ENCODE measurements around the gene ERP44.

The ERP44 gene

GRCh38 chr9:99977033-99977792 is 121.6 kb downstream of the ERP44 start:
- H2AFZ ChIP-seq (ENCODE audit: low read depth, low read length) = no peak overlapping the region

GRCh38 chr9:99973455-99973854 is 125.3 kb downstream of the ERP44 start:
- TF ChIP-seq CTCF (IDR thresholded peaks at IDR 0.05; ENCODE audit: borderline replicate concordance, extremely low read depth, low read length, poor library complexity, severe bottlenecking) (no peak), EZH2 (IDR thresholded peaks at IDR 0.05; ENCODE audit: borderline replicate concordance, low read depth, low read length, severe bottlenecking) (no peak)
- Histone ChIP-seq H3K4me2 (ENCODE audit: insufficient read depth, low read length) (no peak overlapping the region), H3K36me3 (ENCODE audit: insufficient read depth, low read length) (no peaks in the 10 kb centered on the region; the same call in 1 of the 2 replicates), H3K27ac (ENCODE audit: low read length) (no peak overlapping the region), H3K4me1 (ENCODE audit: insufficient read depth, low read length) (no peaks in the 10 kb centered on the region), H2AFZ (ENCODE audit: low read depth, low read length) (no peak overlapping the region), H3K27me3 (ENCODE audit: insufficient read depth, low read length, poor library complexity) (no peaks in the 10 kb centered on the region), H3K9ac (ENCODE audit: low read depth, low read length) (no peak overlapping the region), H3K4me3 (ENCODE audit: low read depth in 1 of 2, low read length in 2 of 2) (no peak overlapping the region), H4K20me1 (ENCODE audit: insufficient read depth, low read length) (no peaks in the 10 kb centered on the region), H3K79me2 (ENCODE audit: insufficient read depth, low read length) (no peaks in the 10 kb centered on the region), H3K9me3 (ENCODE audit: insufficient read depth, low read length, severe bottlenecking) (no peaks in the 10 kb centered on the region)
- no peak for ATAC-seq (ENCODE audit: insufficient read depth, low read depth)
- DNase-seq = no peak

More at GRCh38 chr9:99977033-99977792, 121.6 kb downstream of the ERP44 start:
- no peak for TF ChIP-seq CTCF (IDR thresholded peaks at IDR 0.05; ENCODE audit: borderline replicate concordance, extremely low read depth, low read length, poor library complexity, severe bottlenecking)
- no peak for TF ChIP-seq EZH2 (IDR thresholded peaks at IDR 0.05; ENCODE audit: borderline replicate concordance, low read depth, low read length, severe bottlenecking)
- Histone ChIP-seq H3K4me3 (ENCODE audit: low read depth in 1 of 2, low read length in 2 of 2) (no peak overlapping the region), H3K27me3 (ENCODE audit: insufficient read depth, low read length, poor library complexity) (no peaks in the 10 kb centered on the region), H3K36me3 (ENCODE audit: insufficient read depth, low read length) (no peaks in the 10 kb centered on the region), H3K79me2 (ENCODE audit: insufficient read depth, low read length) (no peaks in the 10 kb centered on the region), H3K9me3 (ENCODE audit: insufficient read depth, low read length, severe bottlenecking) (no peaks in the 10 kb centered on the region), H3K4me2 (ENCODE audit: insufficient read depth, low read length) (no peak overlapping the region), H4K20me1 (ENCODE audit: insufficient read depth, low read length) (no peaks in the 10 kb centered on the region), H3K4me1 (ENCODE audit: insufficient read depth, low read length) (no peaks in the 10 kb centered on the region), H3K9ac (ENCODE audit: low read depth, low read length) (no peak overlapping the region), H3K27ac (ENCODE audit: low read length) (no peak overlapping the region)
- DNase-seq (no peak), ATAC-seq (ENCODE audit: insufficient read depth, low read depth) (no peak)

GRCh38 chr9:99971410-99971809 is 127.4 kb downstream of the ERP44 start:
- Histone ChIP-seq H3K4me1 (ENCODE audit: insufficient read depth, low read length) (no peaks in the 10 kb centered on the region), H2AFZ (ENCODE audit: low read depth, low read length) (no peak overlapping the region), H3K27me3 (ENCODE audit: insufficient read depth, low read length, poor library complexity) (no peaks in the 10 kb centered on the region), H3K4me2 (ENCODE audit: insufficient read depth, low read length) (no peak overlapping the region), H3K9me3 (ENCODE audit: insufficient read depth, low read length, severe bottlenecking) (no peaks in the 10 kb centered on the region), H3K36me3 (ENCODE audit: insufficient read depth, low read length) (peaks cover 3% of the 10 kb centered on the region; the same call in 1 of the 2 replicates), H3K27ac (ENCODE audit: low read length) (no peak overlapping the region), H3K79me2 (ENCODE audit: insufficient read depth, low read length) (no peaks in the 10 kb centered on the region), H3K9ac (ENCODE audit: low read depth, low read length) (no peak overlapping the region), H3K4me3 (ENCODE audit: low read depth in 1 of 2, low read length in 2 of 2) (no peak overlapping the region), H4K20me1 (ENCODE audit: insufficient read depth, low read length) (no peaks in the 10 kb centered on the region)
- ATAC-seq (ENCODE audit: insufficient read depth, low read depth) (no peak), DNase-seq (no peak)
- TF ChIP-seq EZH2 (IDR thresholded peaks at IDR 0.05; ENCODE audit: borderline replicate concordance, low read depth, low read length, severe bottlenecking) = no peak
- TF ChIP-seq CTCF (IDR thresholded peaks at IDR 0.05; ENCODE audit: borderline replicate concordance, extremely low read depth, low read length, poor library complexity, severe bottlenecking) = no peak
